Ishikawa (cell line): ENCODE data around the gene KRTAP10-7.

Source experiments
- CEBPB ChIP-seq: IDR thresholded peaks from 2 replicates; pipeline ENCODE4 v1.6.1; 2012
- CREB1 ChIP-seq: IDR thresholded peaks from 2 replicates; pipeline ENCODE4 v1.6.1; 2012; ENCODE audit warnings: low read depth
- EGR1 ChIP-seq: IDR thresholded peaks from 2 replicates; pipeline ENCODE4 v1.6.1; 2012
- EP300 ChIP-seq: IDR thresholded peaks from 2 replicates; pipeline ENCODE4 v1.6.1; 2012; ENCODE audit warnings: borderline replicate concordance
- FOXM1 ChIP-seq: IDR thresholded peaks from 2 replicates; pipeline ENCODE4 v1.6.1; 2012; ENCODE audit warnings: low read depth, borderline replicate concordance
- MAX ChIP-seq: IDR thresholded peaks from 2 replicates; pipeline ENCODE4 v1.6.1; 2012
- RAD21 ChIP-seq: IDR thresholded peaks from 2 replicates; pipeline ENCODE4 v1.6.1; 2012; ENCODE audit warnings: low read depth
- TAF1 ChIP-seq: IDR thresholded peaks from 2 replicates; pipeline ENCODE4 v1.6.1; 2012; ENCODE audit warnings: low read depth, mild to moderate bottlenecking
- TCF12 ChIP-seq: IDR thresholded peaks from 2 replicates; pipeline ENCODE4 v1.6.1; 2012; ENCODE audit warnings: low read depth
- TEAD4 ChIP-seq: IDR thresholded peaks from 2 replicates; pipeline ENCODE4 v1.6.1; 2012
- USF1 ChIP-seq: IDR thresholded peaks from 2 replicates; pipeline ENCODE4 v1.6.1; 2012
- YY1 ChIP-seq: IDR thresholded peaks from 2 replicates; pipeline ENCODE4 v1.6.1; 2012; ENCODE audit warnings: low read depth
- ZBTB7A ChIP-seq: IDR thresholded peaks from 2 replicates; pipeline ENCODE4 v1.6.1; 2012; ENCODE audit warnings: low read depth
- TF ChIP-seq, protein P1 (sequence below): IDR thresholded peaks from 2 replicates; pipeline ENCODE4 v1.6.1; 2012; ENCODE audit warnings: low read depth, mild to moderate bottlenecking

- no peak for TF ChIP-seq EGR1
- TF ChIP-seq MAX, result no peak; the same call in 1 of the 2 replicates
- TF ChIP-seq CEBPB, result no peak
- TF ChIP-seq USF1, result no peak
- TF ChIP-seq RAD21, result no peak
- TF ChIP-seq, protein P1, sequence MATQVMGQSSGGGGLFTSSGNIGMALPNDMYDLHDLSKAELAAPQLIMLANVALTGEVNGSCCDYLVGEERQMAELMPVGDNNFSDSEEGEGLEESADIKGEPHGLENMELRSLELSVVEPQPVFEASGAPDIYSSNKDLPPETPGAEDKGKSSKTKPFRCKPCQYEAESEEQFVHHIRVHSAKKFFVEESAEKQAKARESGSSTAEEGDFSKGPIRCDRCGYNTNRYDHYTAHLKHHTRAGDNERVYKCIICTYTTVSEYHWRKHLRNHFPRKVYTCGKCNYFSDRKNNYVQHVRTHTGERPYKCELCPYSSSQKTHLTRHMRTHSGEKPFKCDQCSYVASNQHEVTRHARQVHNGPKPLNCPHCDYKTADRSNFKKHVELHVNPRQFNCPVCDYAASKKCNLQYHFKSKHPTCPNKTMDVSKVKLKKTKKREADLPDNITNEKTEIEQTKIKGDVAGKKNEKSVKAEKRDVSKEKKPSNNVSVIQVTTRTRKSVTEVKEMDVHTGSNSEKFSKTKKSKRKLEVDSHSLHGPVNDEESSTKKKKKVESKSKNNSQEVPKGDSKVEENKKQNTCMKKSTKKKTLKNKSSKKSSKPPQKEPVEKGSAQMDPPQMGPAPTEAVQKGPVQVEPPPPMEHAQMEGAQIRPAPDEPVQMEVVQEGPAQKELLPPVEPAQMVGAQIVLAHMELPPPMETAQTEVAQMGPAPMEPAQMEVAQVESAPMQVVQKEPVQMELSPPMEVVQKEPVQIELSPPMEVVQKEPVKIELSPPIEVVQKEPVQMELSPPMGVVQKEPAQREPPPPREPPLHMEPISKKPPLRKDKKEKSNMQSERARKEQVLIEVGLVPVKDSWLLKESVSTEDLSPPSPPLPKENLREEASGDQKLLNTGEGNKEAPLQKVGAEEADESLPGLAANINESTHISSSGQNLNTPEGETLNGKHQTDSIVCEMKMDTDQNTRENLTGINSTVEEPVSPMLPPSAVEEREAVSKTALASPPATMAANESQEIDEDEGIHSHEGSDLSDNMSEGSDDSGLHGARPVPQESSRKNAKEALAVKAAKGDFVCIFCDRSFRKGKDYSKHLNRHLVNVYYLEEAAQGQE, result no peak
- TF ChIP-seq TCF12, result no peak
- TF ChIP-seq EP300, result no peak
- no peak for TF ChIP-seq YY1
- no peak for TF ChIP-seq TAF1
- TF ChIP-seq CREB1, result no peak
- TF ChIP-seq ZBTB7A, result no peak
- TF ChIP-seq FOXM1, result no peak
- no peak for TF ChIP-seq TEAD4
These were observed 21.2 kb upstream of the KRTAP10-7 start for GRCh38 chr21:44579056-44579832.
